Measurements from ENCODE around the gene DPH1. TPM values are rescaled to one million over a fixed set of nuclear protein-coding genes. Genes with fewer than 3 reads are reported as not detected.
"Not testable (repeated sequence)": the region's sequence is repeated elsewhere in the genome, so short reads cannot be mapped to it uniquely, and the experiment has no call there.

DPH1 gene
- polyA plus RNA-seq, 2 of the 4 experiments (the other 2 are of a cell fraction): 25.5 to 33.6 TPM

DNA sequence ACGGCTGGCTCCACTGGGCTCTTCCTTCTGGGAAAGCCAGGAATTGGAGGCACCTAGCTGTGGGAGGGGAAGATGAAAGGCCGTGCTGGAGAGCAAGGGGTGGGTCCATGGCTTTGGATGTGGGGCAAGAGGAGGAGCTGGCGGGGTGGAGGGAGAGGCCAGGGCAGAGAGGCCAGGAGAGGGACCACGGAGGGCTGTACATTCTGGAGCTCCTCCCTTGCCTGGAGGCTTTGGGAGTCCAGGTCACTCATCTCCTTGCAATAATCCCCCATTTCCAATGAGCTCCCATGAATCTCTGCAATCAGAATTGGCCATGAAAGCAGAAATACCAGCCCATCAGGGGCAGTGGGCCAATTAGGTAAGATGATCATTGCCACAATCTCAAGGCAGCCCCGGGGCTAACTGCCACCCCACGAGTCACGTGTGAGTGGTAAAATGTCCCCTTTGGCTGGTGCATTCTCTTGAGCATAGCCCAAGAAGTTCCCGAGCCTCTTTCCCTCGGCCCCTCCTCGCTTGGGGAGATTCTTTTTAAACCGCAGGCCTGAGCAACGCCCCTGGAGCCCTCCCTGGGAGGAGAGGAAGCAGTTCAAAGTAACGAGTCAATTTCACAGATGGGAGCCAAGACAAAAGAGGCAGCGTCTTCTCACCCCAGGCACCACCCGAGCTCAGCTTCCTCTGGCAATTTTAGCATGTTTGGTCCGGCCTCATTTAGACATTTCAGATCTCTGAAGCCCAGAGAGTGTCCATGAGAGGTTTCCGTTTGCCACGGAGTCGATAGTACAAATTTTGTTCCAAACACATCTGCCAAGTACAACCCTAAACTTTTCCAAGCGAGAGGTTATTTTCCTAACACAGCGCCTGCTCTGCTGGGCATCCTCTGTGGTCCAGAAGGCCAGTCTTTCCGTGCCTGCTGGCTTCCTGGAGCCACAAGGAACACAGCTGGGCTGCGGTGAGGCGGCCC is 18.3 kb upstream of the DPH1 start:
- H3K4me1 ChIP-seq: no peaks in the 10 kb centered on the region

DNA sequence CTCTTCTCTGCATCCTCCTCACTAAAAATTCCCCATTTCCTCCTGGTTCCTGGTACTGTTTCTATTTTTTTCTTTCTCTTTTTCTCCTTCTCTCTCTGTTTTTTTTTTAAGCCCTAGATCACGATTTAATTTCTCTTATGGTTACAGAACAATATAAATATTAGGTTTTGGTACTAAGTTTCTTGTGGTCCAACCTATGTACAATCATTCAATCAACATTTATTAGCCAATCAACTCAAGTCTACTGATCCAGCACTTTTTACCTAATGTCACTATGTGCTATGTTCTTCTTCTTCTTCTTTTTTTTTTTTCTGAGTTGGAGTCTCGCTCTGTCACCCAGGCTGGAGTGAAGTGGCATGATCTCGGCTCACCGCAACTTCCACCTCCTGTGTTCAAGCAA is 17.5 kb upstream of the DPH1 start:
- FAIRE-seq (no peak), DNase-seq (ENCODE audit: low read depth in 1 of 2, low spot score in 1 of 2) (no peak), ATAC-seq (no peak)
- CTCF ChIA-PET: interaction anchor here (3.0 kb wide), 1 partner anchor 13 kb away, joined by 20 read pairs; the partner anchor contains the start of gene RTN4RL1
- H3K4me2 ChIP-seq: no peak overlapping the region
- H3K4me1 ChIP-seq: no peaks in the 10 kb centered on the region
- no peak overlapping the region for H3K4me3 ChIP-seq
- TF ChIP-seq RARB (CRISPR knock-in tag; IDR thresholded peaks at IDR 0.05) (no peak), EP300 (IDR thresholded peaks at IDR 0.05) (no peak), POLR2AphosphoS2 (conservative IDR thresholded peaks at IDR 0.05; ENCODE audit: low read length) (no peak), KDM1A (IDR thresholded peaks at IDR 0.05; ENCODE audit: low read depth) (no peak), NPAS2 (CRISPR knock-in tag; IDR thresholded peaks at IDR 0.05; ENCODE audit: borderline replicate concordance) (no peak), RAD21 (conservative IDR thresholded peaks at IDR 0.05 in 1 of 2, IDR thresholded peaks at IDR 0.05 in 1 of 2) (no peak), GATA3 (IDR thresholded peaks at IDR 0.05; ENCODE audit: borderline replicate concordance) (no peak), MAFK (IDR thresholded peaks at IDR 0.05; ENCODE audit: partially characterized antibody) (no peak), RFX5 (IDR thresholded peaks at IDR 0.05) (no peak), HDAC2 (IDR thresholded peaks at IDR 0.05) (no peak), HOXB5 (CRISPR knock-in tag; IDR thresholded peaks at IDR 0.05) (no peak)
- TF ChIP-seq, protein P1, sequence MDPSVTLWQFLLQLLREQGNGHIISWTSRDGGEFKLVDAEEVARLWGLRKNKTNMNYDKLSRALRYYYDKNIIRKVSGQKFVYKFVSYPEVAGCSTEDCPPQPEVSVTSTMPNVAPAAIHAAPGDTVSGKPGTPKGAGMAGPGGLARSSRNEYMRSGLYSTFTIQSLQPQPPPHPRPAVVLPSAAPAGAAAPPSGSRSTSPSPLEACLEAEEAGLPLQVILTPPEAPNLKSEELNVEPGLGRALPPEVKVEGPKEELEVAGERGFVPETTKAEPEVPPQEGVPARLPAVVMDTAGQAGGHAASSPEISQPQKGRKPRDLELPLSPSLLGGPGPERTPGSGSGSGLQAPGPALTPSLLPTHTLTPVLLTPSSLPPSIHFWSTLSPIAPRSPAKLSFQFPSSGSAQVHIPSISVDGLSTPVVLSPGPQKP (IDR thresholded peaks at IDR 0.05; ENCODE audit: low read depth, low read length): no peak
- TF ChIP-seq, protein P2, sequence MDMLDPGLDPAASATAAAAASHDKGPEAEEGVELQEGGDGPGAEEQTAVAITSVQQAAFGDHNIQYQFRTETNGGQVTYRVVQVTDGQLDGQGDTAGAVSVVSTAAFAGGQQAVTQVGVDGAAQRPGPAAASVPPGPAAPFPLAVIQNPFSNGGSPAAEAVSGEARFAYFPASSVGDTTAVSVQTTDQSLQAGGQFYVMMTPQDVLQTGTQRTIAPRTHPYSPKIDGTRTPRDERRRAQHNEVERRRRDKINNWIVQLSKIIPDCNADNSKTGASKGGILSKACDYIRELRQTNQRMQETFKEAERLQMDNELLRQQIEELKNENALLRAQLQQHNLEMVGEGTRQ (IDR thresholded peaks at IDR 0.05): no peak
- TF ChIP-seq, protein P3, sequence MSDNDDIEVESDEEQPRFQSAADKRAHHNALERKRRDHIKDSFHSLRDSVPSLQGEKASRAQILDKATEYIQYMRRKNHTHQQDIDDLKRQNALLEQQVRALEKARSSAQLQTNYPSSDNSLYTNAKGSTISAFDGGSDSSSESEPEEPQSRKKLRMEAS (IDR thresholded peaks at IDR 0.05): no peak
- peaks cover 14% of the 10 kb centered on the region; the same call in 2 of the 3 replicates for H3K9me3 ChIP-seq
- POLR2A ChIA-PET: no interaction called here
- 77% methylated on average over 4 of the region's 4 CpGs for WGBS (ENCODE audit: missing lambda C conversion rate)
- no peak overlapping the region for H3K27ac ChIP-seq

More for the DNA sequence above, 18.3 kb upstream of the DPH1 start:
- no peak for DNase-seq (ENCODE audit: low read depth in 1 of 2, low spot score in 1 of 2)
- TF ChIP-seq, protein P4, sequence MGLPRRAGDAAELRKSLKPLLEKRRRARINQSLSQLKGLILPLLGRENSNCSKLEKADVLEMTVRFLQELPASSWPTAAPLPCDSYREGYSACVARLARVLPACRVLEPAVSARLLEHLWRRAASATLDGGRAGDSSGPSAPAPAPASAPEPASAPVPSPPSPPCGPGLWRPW (IDR thresholded peaks at IDR 0.05): no peak
- TF ChIP-seq JUNB (IDR thresholded peaks at IDR 0.05): no peak
- TF ChIP-seq CEBPB (IDR thresholded peaks at IDR 0.05): no peak
- TF ChIP-seq POLR2A (IDR thresholded peaks at IDR 0.05; ENCODE audit: low read length): no peak
- TF ChIP-seq ZSCAN20 (CRISPR knock-in tag; IDR thresholded peaks at IDR 0.05): no peak
- Histone ChIP-seq H3K27ac (no peak overlapping the region), H3K4me2 (no peak overlapping the region), H3K4me3 (no peak overlapping the region), H3K9me3 (peaks cover 14% of the 10 kb centered on the region; the same call in 2 of the 3 replicates)
- POLR2A ChIA-PET: no interaction called here
- no peak for FAIRE-seq
- CTCF ChIA-PET: interaction anchor here (0.9 to 1.8 kb wide), 7 partner anchors 12 to 103 kb away, joined by 3 to 6 read pairs (median 4); no protein-coding TSS in a partner anchor
- 61% methylated on average over 24 of the region's 24 CpGs for WGBS (ENCODE audit: missing lambda C conversion rate)
- peak in 1 of 2 experiments; percentile 23; a peak in 1 of 6 replicates for ATAC-seq

DNA sequence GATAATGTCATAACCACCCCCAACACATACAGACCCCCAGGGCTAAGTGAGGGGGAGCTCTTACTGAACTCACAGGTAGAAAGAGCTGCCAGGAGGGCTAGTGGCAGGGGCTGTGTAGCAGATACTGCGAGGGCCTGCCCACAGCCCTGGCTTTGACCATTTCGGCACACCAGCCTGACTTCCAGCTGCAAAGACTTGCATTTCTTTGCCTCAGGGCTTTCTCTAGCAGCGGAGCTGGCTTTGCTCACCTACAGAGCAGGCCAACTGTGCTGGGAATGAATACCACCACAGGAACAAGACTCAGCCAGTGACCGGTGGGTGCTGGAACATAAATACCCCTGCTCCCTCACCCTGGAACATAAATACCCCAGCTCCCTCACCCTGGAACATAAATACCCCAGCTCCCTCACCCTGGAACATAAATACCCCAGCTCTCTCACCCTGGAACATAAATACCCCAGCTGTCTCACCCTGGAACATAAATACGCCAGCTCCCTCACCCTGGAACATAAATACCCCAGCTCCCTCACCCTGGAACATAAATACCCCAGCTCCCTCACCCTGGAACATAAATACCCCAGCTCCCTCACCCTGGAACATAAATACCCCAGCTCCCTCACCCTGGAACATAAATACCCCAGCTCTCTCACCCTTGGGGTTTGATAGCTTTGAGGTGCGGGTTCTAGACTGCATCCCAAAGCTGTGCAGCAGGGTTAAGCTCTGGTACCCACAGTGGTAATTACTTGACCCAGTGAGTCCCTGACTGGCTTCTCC is 16.5 kb upstream of the DPH1 start:
- FAIRE-seq; H3K4me3 ChIP-seq; H3K4me2 ChIP-seq; H3K27ac ChIP-seq; POLR2A ChIA-PET; DNase-seq (ENCODE audit: low read depth in 1 of 2, low spot score in 1 of 2); ATAC-seq; H3K4me1 ChIP-seq: not testable (repeated sequence)
- WGBS (ENCODE audit: missing lambda C conversion rate): 88% methylated on average over 5 of the region's 6 CpGs
- H3K9me3 ChIP-seq: peaks cover 14% of the 10 kb centered on the region; the same call in 2 of the 3 replicates
- CTCF ChIA-PET: interaction anchor here (0.6 to 3.0 kb wide), 4 partner anchors 13 to 104 kb away, joined by 3 to 20 read pairs (median 8); partner anchors contain the start of genes HIC1 and RTN4RL1

Data from A549 (cell line).